ENCODE results near the gene PLCB1. TPM values are rescaled to one million over a fixed set of nuclear protein-coding genes. Genes with fewer than 3 reads are reported as not detected.

Gene PLCB1
- total and polyA plus RNA-seq, 8 donors: 8.8 to 27.7 (median 19.2) TPM

DNA sequence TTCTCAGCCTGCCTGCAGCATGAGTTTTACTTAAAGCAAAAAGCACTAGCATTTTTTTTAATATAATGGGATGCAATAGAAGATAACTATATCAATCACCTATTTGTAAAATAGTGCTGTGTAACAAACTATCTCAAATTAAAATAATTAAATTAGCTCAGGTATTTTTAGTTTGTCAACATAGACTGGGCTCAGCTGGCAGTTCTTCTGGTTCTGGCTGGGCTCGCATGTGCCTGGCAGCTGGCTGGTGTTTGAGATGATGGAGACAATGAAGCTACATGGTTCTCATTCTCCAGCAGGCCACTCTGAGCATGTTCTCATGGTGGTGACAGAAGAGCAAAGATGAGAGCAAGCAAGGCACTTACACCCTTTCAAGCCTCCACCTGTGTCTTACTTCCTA, 181.0 kb downstream of the PLCB1 start:
- H3K4me1 ChIP-seq: no peaks in the 10 kb centered on the region
- no peak overlapping the region for H3K27ac ChIP-seq
- no peaks in the 10 kb centered on the region for H3K36me3 ChIP-seq
- no peak overlapping the region for H3K4me3 ChIP-seq
- no peak for DNase-seq
- ATAC-seq: no peak
- intact Hi-C loops (cut with DNase I): no loop called here
- TF ChIP-seq, protein P1, sequence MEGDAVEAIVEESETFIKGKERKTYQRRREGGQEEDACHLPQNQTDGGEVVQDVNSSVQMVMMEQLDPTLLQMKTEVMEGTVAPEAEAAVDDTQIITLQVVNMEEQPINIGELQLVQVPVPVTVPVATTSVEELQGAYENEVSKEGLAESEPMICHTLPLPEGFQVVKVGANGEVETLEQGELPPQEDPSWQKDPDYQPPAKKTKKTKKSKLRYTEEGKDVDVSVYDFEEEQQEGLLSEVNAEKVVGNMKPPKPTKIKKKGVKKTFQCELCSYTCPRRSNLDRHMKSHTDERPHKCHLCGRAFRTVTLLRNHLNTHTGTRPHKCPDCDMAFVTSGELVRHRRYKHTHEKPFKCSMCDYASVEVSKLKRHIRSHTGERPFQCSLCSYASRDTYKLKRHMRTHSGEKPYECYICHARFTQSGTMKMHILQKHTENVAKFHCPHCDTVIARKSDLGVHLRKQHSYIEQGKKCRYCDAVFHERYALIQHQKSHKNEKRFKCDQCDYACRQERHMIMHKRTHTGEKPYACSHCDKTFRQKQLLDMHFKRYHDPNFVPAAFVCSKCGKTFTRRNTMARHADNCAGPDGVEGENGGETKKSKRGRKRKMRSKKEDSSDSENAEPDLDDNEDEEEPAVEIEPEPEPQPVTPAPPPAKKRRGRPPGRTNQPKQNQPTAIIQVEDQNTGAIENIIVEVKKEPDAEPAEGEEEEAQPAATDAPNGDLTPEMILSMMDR (IDR thresholded peaks at IDR 0.05): no peak
- H3K27me3 ChIP-seq: no peaks in the 10 kb centered on the region
- H3K9me3 ChIP-seq: no peaks in the 10 kb centered on the region

DNA sequence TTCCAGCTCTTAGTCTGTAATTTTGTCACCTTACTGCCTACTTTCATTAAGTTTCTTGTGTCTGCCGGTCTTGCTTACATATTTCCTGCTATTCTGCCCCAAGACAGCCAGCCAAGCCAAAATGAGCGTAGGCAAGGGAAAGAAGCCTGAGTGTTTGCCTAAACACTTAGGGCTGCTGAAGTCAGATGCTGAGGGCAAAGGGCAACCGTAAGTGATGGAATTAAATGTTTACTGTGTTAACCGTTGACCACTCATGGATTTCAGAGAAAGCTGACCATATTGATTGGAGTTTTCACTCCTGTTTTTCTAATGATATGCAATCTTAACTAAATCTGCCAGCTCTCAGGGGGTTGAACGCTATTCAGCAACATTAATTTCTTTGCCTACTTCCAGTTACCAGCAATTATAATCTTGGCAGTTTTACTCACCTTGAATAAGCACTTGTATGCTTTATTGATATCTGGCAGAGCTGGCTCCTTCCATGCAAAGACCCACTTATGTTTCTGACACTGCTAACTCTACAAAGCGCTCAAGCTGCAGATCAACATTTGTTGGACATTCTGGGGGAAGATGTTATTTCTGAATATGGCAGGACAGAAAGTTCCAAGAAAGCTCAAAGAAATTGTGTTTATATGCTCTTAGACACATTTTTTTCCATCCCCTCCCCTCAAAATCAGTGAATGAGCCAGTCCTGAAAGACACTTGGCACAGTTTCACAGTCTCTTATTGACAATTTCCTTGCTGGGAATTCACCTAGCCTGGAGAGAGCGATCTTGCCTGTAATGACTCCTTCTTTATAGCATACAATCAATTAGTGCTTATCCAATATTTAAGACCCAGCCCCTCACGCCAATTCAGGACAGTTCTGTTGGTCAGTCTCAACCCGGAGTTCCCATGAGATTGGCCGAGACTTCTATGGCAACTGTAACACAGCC, 183.8 kb downstream of the PLCB1 start:
- H3K4me3 ChIP-seq: no peak overlapping the region
- H3K27ac ChIP-seq: no peak overlapping the region
- H3K9me3 ChIP-seq: no peaks in the 10 kb centered on the region
- intact Hi-C loops (cut with DNase I): no loop called here
- H3K4me1 ChIP-seq: peaks cover 0 to 21% of the 10 kb centered on the region in 2 donors
- peak in 2 of 4 donors; percentile 26 to 45 for DNase-seq
- no peaks in the 10 kb centered on the region for H3K27me3 ChIP-seq
- H3K36me3 ChIP-seq: no peaks in the 10 kb centered on the region
- TF ChIP-seq, protein P1 (IDR thresholded peaks at IDR 0.05): no peak
- peak; percentile 95 for ATAC-seq

DNA sequence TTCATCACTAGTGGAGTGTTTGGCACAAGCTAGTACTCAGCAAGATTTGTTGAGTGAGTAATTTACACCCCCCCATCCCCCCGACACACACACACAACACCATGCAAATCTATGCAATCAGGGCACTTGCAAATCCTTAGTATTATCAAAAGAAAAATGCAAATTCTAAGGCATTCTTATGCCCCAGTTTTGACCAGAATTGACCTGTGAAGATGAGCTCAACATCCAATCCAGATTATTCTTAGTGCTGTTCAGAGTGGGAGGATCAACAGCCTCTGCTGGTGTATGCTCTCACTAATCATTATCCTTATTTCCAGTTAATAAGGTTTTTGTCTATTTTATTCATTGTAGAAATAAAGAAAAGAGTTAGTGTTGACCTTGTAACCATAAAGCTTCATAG, 185.4 kb downstream of the PLCB1 start:
- H3K4me3 ChIP-seq: no peak overlapping the region
- TF ChIP-seq, protein P1 (IDR thresholded peaks at IDR 0.05): no peak
- H3K4me1 ChIP-seq: peaks cover 0 to 23% of the 10 kb centered on the region in 2 donors
- no peak overlapping the region for H3K27ac ChIP-seq
- DNase-seq: no peak
- intact Hi-C loops (cut with DNase I): no loop called here
- H3K27me3 ChIP-seq: no peaks in the 10 kb centered on the region
- H3K36me3 ChIP-seq: no peaks in the 10 kb centered on the region
- ATAC-seq: no peak
- no peaks in the 10 kb centered on the region for H3K9me3 ChIP-seq

DNA sequence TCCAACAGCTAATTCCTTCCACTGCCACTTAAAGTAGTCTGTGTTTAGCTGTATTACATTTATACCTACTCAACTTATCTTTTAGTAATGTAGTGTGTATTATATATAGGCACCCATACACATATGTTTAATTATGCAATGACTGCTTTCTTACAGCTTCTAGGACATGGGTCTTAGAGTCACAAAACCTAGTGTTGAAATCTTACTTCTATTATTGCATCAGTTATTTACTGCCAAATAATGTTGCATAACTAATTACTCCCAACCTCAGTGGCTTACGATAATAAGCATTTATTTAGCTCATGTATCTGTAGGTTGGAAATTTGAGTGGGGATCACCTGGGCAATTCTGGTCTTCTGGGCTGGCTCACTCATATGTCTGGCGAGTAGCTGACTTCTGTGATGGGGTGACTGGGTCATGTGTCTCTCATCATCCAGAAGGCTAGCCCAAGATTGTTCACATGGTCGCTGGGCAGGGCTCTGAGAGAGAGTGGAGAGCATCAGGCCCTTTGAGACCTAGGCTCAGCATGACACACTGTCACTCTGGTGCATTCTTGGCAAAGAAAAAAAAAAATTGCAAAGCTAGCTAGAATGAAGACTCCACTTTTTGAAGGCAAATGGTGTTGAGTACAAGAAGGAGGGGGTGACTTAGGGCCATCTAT, 187.0 kb downstream of the PLCB1 start:
- Histone ChIP-seq H3K4me1 (peaks cover 0 to 23% of the 10 kb centered on the region in 2 donors), H3K27ac (no peak overlapping the region), H3K4me3 (no peak overlapping the region), H3K36me3 (no peaks in the 10 kb centered on the region), H3K9me3 (no peaks in the 10 kb centered on the region), H3K27me3 (no peaks in the 10 kb centered on the region)
- intact Hi-C loops (cut with DNase I): no loop called here
- TF ChIP-seq, protein P1 (IDR thresholded peaks at IDR 0.05): no peak
- ATAC-seq: no peak
- DNase-seq: no peak

DNA sequence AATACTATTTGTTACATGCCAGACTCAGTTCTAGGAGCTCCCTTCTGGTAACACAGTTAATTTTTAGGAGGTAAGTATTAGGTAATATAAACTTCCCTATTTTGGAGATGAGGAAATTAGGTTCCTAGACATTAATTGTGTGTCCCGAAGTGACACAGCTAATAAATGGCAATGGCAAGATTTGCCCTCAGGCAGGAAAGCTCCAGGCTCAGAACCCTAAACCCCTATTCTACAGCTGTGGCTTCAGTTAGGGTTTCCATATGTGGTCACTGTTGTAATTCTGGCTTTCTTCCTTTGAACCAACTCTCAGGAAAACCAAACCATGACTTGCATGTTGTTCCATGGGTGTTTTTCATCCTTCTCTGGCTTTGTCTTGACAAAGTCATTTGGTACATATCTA, 188.2 kb downstream of the PLCB1 start:
- Histone ChIP-seq H3K4me3 (no peak overlapping the region), H3K9me3 (no peaks in the 10 kb centered on the region), H3K36me3 (no peaks in the 10 kb centered on the region), H3K4me1 (peaks cover 0 to 23% of the 10 kb centered on the region in 2 donors), H3K27ac (no peak overlapping the region), H3K27me3 (no peaks in the 10 kb centered on the region)
- DNase-seq (no peak), ATAC-seq (no peak)
- TF ChIP-seq, protein P1 (IDR thresholded peaks at IDR 0.05): no peak
- intact Hi-C loops (cut with DNase I): no loop called here
